G401 (cell line): ENCODE measurements around the gene CDK15. TPM values are rescaled to one million over a fixed set of nuclear protein-coding genes. Genes with fewer than 3 reads are reported as not detected.
A peak's percentile ranks its signal among the peaks of the same experiment; 100 is the strongest.
"Not testable (repeated sequence)": the region's sequence is repeated elsewhere in the genome, so short reads cannot be mapped to it uniquely, and the experiment has no call there.

Source experiments
- DNase-seq: peaks from one replicate; pipeline ENCODE4 v3.0.0-alpha.2; 2015; ENCODE audit warnings: low spot score
- in situ Hi-C: cut with HindIII; loops from 2 replicates; pipeline ENCODE4 v1.10.0; 2016; ENCODE audit warnings: low sequenced_read_pairs, mixed read lengths
- total RNA-seq: library from RNA; depleted of rRNA; stranded (reverse); fragments of >200 nt; shearing (Covaris generic); gene quantifications from 2 replicates; pipeline ENCODE4 v1.2.3, GENCODE V29; 2014

Gene CDK15
- total RNA-seq, 1 experiment from 2014 or later: not detected

GRCh38 chr2:201820383-201821007 is 14.2 kb downstream of the CDK15 start:
- in situ Hi-C loops: no loop called here
- DNase-seq: no peak

- no peak for DNase-seq
Measured at GRCh38 chr2:201821080-201821479, 14.7 kb downstream of the CDK15 start.

DNA sequence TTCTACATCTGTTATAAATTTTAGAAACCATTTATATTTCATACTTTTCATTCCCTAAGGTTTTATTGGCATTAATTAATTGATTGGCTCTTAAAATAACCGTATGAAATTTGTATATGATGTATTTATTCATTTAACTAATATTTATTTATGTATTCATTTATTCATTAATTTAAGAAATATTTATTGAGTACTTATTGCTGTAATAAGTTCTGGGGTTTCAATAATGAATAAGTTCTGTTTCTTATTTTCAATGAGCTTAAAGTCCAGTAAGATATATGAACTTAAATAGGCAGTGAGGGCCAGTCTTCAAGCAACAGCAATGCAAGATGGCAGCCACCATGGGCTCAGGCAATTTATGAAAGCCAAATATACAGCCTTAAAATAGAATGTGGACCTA is 17.9 kb downstream of the CDK15 start:
- DNase-seq: no peak
- in situ Hi-C loops: no loop called here

More at GRCh38 chr2:201821080-201821479, 14.7 kb downstream of the CDK15 start:
- in situ Hi-C loops: no loop called here

GRCh38 chr2:201827621-201828020 is 21.3 kb downstream of the CDK15 start:
- no peak for DNase-seq
- in situ Hi-C loops: no loop called here

- in situ Hi-C loops: no loop called here
- DNase-seq: no peak
Measured at GRCh38 chr2:201828220-201828619, 21.9 kb downstream of the CDK15 start.

- in situ Hi-C loops: no loop called here
- DNase-seq: no peak
Measured at GRCh38 chr2:201830666-201831065, 24.3 kb downstream of the CDK15 start.

DNA sequence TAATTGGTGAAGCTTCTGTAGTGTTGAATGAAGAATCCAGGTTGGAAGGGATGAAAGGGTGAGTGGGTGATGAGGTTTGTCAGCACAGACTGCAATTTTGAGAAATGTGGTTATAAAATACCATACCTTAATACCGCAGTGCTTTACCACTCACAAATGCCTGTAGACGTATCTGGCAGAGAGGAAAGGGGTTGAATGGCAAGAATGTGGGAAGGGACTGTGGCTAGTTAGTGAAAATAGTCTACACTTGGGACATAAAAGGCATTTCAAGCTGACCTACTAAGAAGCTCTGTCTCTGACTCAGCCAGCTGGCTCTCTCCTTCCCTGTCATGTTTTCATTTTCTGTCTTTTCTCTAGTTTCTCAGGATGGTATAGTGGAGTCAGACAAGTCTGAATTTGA is 25.1 kb downstream of the CDK15 start:
- in situ Hi-C loops: no loop called here
- peak; percentile 8 for DNase-seq

DNA sequence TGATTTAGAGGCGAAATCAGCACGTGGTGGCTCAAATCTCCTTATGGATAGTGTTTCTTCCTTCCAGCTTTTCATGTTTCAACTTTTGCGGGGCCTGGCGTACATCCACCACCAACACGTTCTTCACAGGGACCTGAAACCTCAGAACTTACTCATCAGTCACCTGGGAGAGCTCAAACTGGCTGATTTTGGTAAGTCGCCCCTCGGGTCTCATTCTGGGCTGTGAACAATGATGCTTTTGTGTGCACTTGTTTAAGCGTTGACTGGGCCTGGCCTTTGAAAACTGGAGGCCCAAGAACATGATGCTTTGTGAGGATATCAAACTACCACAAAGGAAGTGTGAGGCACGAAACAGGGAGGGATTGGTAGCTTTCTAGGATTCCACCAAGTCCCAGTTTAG is 27.4 kb downstream of the CDK15 start:
- DNase-seq: no peak
- in situ Hi-C loops: no loop called here

DNA sequence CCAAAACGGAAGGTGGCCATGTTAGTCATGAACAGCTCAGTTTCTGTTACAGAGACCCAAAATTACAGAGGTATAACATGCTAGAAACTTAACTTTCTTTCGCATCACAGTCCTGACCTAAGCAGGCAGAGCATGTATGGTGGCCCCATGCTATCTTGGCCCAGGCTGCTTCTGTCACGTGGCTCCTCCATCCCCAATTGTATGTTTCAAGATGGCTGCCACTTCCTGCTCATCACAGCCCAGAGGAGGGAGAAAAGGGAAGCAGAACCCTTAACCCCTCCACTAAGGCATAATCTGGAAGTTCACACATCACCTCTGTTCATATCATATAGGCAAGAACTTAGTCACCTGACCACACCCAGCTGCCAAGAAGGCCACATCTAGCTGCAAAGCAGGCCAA is 28.7 kb downstream of the CDK15 start:
- no peak for DNase-seq
- in situ Hi-C loops: no loop called here

DNA sequence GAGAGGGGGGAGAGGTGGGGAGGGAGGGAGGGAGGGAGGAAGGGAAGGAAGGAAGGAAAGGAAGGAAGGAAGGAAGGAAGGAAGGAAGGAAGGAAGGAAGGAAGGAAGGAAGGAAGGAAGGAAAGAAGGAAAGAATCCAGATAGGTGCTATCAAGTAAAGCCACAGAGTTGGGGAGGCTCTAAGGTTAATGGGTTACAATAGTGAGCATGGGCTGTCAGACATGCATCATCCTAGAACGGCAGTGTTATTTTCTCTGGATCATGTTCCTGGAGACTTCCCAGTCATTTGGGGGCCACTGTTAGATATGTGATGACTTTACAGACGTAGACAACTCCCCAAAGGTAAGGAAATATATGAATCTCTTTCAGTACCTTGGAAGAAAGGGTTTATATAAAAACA is 31.1 kb downstream of the CDK15 start:
- DNase-seq: no peak
- in situ Hi-C loops: no loop called here

GRCh38 chr2:201837824-201838431 is 31.6 kb downstream of the CDK15 start:
- no peak for DNase-seq
- in situ Hi-C loops: no loop called here

- in situ Hi-C loops: no loop called here
- DNase-seq: no peak
Measured at GRCh38 chr2:201839727-201840126, 33.4 kb downstream of the CDK15 start.

- DNase-seq: no peak
- in situ Hi-C loops: no loop called here
Measured at GRCh38 chr2:201840726-201841125, 34.4 kb downstream of the CDK15 start.

DNA sequence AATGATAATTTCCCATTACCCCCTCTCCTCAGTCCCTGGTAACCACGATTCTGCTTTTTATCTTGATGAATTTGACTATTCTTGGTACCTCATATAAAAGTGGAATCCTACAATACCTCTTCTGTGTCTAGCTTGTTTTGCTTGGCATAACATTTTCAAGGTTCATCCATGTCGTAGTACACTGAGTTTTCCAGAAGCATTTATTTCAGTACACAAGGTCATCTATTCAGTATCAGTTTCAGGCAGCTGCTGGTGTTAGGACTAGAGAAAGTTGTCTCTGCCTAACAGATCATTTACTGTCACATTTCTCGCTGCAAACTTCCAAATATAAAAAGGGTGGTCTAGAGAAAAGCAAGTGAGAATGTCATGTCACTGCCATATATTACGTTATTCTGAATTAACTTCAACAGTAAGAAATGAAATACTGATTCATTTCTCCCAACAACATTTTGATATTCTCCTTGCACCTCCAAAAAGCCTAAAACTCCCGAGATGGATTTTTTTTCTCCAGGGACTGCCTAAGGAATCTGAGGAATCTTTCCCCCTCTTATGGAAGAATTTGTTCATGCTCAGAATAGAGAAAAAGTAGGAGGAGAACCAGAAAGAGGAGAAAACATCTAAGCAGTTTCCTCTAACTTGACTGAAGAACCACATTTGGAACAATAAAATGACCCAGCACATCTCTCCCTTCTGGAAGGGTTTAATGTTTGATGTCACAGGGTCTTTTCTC is 36.0 kb downstream of the CDK15 start:
- no peak for DNase-seq
- in situ Hi-C loops: no loop called here

DNA sequence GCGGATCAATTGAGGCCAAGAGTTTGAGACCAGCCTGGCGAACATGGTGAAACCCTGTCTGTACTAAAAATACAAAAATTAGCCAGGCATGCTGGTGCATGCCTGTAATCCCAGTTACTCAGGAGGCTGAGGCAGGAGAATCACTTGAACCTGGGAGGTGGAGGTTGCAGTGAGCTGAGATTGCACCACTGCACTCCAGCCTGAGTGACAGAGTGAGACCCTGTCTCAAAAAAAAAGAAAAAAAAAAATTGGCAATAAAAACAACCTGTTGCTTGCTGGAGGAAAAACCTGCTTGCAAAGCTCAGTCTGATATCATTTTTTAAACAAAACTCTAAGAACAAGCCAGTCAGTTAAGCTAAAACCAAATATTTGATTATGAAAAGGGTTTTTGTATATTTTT is 38.6 kb downstream of the CDK15 start:
- in situ Hi-C loops: not testable (repeated sequence)

DNA sequence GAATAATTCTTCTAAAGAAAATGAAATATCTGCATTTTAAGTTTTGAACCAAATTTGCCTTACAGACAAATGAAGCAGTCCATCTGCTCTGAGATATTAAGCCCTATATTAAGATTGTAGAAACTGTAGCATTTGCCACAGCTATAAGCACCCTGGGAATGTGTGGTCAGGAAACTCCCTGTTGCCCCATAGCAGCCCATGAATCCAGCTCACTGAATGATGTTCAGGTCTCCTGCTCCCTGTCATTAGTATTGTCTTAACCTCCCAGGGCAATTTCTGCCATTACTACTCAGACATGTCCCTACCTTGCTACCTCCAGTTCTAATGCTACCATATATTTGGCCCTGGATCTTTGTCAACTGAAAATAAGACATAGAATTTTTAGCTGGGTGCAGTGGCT is 41.1 kb downstream of the CDK15 start:
- in situ Hi-C loops: no loop called here
- no peak for DNase-seq

More for the DNA sequence above, 38.6 kb downstream of the CDK15 start:
- not testable (repeated sequence) for DNase-seq

- in situ Hi-C loops: no loop called here
- no peak for DNase-seq
Measured at GRCh38 chr2:201852462-201852861, 46.1 kb downstream of the CDK15 start.

DNA sequence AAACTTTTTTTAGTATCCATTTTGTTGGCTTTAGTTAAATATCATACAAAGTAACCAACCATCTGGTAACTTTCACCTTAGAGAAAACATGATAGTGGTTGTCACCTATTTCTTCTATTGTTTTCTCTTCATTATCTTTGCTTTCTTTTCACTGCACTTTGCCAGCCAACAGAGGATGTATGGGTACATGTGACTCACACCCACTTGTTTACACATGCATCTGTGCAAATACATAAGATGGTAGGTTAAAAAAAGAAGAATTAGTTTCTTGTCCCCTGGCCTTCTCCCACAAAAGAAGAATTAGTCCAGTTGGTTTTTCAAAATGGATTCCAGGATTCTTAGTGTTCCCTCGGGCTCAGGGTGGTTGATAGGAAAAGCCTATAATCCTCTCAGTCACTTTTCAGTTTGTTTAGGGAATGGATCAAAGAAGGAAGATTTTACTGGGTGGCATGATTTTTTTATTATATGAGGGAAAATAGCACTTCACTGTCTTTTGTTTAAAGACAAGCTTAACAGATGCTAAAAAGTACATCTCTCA is 46.6 kb downstream of the CDK15 start:
- DNase-seq: no peak
- in situ Hi-C loops: no loop called here

DNA sequence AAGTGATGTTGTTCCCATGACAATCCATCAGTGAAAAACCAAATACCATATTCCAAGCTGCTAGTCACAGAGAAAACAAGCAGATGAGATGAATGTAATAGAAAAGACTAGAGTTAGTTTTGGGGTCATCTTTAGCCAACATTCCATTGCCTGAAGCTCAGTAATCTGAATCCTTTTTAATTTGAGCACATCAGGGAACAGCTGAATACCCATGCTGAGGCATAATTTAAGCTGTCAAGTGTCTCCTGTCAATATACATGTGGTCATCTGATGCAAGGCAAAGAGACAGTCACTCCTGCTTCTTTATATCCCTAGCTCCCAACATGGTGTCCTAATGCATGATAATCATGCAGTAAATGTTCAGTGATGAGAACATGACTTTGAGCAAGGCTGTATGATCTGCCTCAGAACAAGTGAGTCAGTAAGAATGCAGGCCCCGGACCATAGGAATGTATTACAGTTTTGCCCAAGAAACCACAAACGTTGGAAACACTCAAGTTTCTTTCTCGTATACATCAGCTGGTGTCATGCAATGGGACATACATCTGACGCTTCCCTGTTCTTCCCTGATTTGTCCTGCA is 48.0 kb downstream of the CDK15 start:
- no peak for DNase-seq
- in situ Hi-C loops: no loop called here

DNA sequence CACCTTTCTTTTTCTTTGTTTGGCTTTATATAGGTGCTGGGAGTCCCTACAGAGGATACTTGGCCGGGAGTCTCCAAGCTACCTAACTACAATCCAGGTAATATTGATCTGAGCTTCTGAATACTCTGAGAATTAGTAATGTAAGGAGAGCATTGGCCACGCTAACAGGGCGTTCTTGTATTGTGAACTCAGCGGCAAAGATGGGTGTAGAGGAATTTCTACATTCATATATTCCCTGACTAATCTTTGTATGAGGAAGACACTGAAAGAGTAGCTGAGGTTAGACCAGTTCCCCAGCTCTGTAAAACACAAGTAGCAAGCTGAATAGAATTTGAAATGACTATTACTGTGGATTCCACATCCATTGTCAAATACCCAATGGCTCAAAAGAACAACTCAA is 48.5 kb downstream of the CDK15 start:
- DNase-seq: no peak
- in situ Hi-C loops: no loop called here
